ENCODE measurements around the gene CPT2. TPM values are rescaled to one million over a fixed set of nuclear protein-coding genes. Genes with fewer than 3 reads are reported as not detected.

The CPT2 gene
- total RNA-seq, 4 donors from 2014 or later = 11.4 to 19.1 (median 16.0) TPM

DNA sequence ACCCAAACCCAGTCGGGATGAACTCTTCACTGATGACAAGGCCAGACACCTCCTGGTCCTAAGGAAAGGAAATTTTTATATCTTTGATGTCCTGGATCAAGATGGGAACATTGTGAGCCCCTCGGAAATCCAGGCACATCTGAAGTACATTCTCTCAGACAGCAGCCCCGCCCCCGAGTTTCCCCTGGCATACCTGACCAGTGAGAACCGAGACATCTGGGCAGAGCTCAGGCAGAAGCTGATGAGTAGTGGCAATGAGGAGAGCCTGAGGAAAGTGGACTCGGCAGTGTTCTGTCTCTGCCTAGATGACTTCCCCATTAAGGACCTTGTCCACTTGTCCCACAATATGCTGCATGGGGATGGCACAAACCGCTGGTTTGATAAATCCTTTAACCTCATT, 13.7 kb downstream of the CPT2 start:
- H3K4me1 ChIP-seq = no peaks in the 10 kb centered on the region
- WGBS = 95% methylated on average over 7 of the region's 7 CpGs
- H3K4me3 ChIP-seq = no peak overlapping the region
- H3K9me3 ChIP-seq = peaks cover 0 to 4% (median 0%) of the 10 kb centered on the region in 4 donors
- no peak for DNase-seq (ENCODE audit: extremely low spot score)
- TF ChIP-seq EP300 (IDR thresholded peaks at IDR 0.05) (no peak), POLR2A (IDR thresholded peaks at IDR 0.05; ENCODE audit: low read depth) (no peak), POLR2AphosphoS5 (IDR thresholded peaks at IDR 0.05) (no peak)
- TF ChIP-seq, protein P1, sequence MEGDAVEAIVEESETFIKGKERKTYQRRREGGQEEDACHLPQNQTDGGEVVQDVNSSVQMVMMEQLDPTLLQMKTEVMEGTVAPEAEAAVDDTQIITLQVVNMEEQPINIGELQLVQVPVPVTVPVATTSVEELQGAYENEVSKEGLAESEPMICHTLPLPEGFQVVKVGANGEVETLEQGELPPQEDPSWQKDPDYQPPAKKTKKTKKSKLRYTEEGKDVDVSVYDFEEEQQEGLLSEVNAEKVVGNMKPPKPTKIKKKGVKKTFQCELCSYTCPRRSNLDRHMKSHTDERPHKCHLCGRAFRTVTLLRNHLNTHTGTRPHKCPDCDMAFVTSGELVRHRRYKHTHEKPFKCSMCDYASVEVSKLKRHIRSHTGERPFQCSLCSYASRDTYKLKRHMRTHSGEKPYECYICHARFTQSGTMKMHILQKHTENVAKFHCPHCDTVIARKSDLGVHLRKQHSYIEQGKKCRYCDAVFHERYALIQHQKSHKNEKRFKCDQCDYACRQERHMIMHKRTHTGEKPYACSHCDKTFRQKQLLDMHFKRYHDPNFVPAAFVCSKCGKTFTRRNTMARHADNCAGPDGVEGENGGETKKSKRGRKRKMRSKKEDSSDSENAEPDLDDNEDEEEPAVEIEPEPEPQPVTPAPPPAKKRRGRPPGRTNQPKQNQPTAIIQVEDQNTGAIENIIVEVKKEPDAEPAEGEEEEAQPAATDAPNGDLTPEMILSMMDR (IDR thresholded peaks at IDR 0.05) = no peak
- no peak overlapping the region for H3K27ac ChIP-seq (replicated peaks in 1 of 4)
- H3K27me3 ChIP-seq = no peaks in the 10 kb centered on the region
- intact Hi-C loops (cut with DNase I) = no loop called here
- peaks cover 52 to 100% (median 87%) of the 10 kb centered on the region in 4 donors for H3K36me3 ChIP-seq

DNA sequence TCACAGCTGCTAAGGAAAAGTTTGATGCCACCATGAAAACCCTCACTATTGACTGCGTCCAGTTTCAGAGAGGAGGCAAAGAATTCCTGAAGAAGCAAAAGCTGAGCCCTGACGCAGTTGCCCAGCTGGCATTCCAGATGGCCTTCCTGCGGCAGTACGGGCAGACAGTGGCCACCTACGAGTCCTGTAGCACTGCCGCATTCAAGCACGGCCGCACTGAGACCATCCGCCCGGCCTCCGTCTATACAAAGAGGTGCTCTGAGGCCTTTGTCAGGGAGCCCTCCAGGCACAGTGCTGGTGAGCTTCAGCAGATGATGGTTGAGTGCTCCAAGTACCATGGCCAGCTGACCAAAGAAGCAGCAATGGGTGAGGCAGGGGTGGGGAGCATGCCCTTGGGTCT, 14.3 kb downstream of the CPT2 start:
- Histone ChIP-seq H3K27ac (replicated peaks in 1 of 4) (no peak overlapping the region), H3K36me3 (peaks cover 50 to 100% (median 90%) of the 10 kb centered on the region in 4 donors), H3K4me1 (no peaks in the 10 kb centered on the region), H3K27me3 (no peaks in the 10 kb centered on the region), H3K9me3 (peaks cover 0 to 4% (median 0%) of the 10 kb centered on the region in 4 donors), H3K4me3 (no peak overlapping the region)
- no peak for DNase-seq (ENCODE audit: extremely low spot score)
- WGBS = 94% methylated on average over 11 of the region's 11 CpGs
- intact Hi-C loops (cut with DNase I) = no loop called here
- TF ChIP-seq POLR2AphosphoS5 (IDR thresholded peaks at IDR 0.05) (no peak), POLR2A (IDR thresholded peaks at IDR 0.05; ENCODE audit: low read depth) (no peak), EP300 (IDR thresholded peaks at IDR 0.05) (no peak)
- TF ChIP-seq, protein P1 (IDR thresholded peaks at IDR 0.05) = no peak

DNA sequence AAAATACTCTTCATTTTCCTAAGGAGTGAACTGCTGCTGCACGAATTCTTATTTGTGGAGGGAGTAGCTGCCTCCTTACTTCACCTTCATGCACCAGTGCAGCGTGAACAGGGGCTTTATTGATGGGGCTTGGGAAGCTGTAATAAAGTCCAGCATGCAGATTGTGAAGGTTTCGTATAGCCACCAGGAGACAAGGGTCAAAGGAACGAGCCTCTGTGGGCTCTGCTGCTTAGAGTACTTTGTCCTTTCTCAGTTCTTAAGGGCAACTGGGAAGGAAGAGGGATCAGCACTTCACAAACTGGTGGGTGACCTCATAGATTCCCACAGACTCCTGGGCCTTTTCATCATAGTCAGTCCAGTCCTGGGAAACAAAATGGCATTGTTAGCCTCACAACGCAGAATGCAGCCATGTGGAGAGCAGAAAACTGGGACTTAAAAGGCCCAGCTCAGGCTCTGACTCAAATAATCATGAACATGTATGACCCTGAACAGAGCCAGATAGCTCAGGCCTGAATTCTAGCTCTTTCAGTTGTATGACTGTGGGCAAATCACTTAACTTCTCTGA, 17.8 kb downstream of the CPT2 start:
- intact Hi-C loops (cut with DNase I) = no loop called here

DNA sequence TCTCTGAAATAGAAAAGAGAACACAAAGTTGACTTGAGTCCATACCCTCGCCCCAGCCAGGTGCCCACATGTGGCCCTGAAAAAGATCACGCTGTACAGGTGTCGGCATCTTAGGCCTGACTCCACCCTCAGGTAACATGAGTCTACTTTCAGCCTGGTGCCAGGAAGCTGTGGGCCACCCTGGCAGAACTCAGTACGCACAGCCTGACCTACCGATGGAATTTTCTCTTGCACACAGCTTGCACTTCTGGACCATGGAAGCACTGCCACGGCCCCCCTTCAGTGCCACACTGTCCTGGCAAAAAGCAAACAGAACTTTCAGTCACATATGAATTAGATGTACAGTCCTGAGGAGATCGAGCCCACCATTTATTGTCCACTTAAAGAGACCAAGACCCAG, 21.6 kb downstream of the CPT2 start:
- H3K27me3 ChIP-seq = no peaks in the 10 kb centered on the region
- peaks cover 22 to 56% (median 51%) of the 10 kb centered on the region in 4 donors for H3K36me3 ChIP-seq
- no peak overlapping the region for H3K27ac ChIP-seq (replicated peaks in 1 of 4)
- no peak for TF ChIP-seq POLR2A (IDR thresholded peaks at IDR 0.05; ENCODE audit: low read depth)
- no peak for TF ChIP-seq POLR2AphosphoS5 (IDR thresholded peaks at IDR 0.05)
- TF ChIP-seq, protein P1 (IDR thresholded peaks at IDR 0.05) = no peak
- TF ChIP-seq EP300 (IDR thresholded peaks at IDR 0.05) = no peak
- intact Hi-C loops (cut with DNase I) = no loop called here
- H3K9me3 ChIP-seq = no peaks in the 10 kb centered on the region
- peaks cover 15 to 28% (median 19%) of the 10 kb centered on the region in 4 donors for H3K4me1 ChIP-seq
- 86% methylated on average over 7 of the region's 7 CpGs for WGBS
- DNase-seq (ENCODE audit: extremely low spot score) = no peak
- no peak overlapping the region for H3K4me3 ChIP-seq

More for the DNA sequence above, 17.8 kb downstream of the CPT2 start:
- 78% methylated on average over 5 of the region's 5 CpGs for WGBS
- H3K27me3 ChIP-seq = no peaks in the 10 kb centered on the region
- H3K4me3 ChIP-seq = no peak overlapping the region
- DNase-seq (ENCODE audit: extremely low spot score) = no peak
- no peak overlapping the region for H3K27ac ChIP-seq (replicated peaks in 1 of 4)
- H3K36me3 ChIP-seq = peaks cover 45 to 94% (median 87%) of the 10 kb centered on the region in 4 donors
- TF ChIP-seq POLR2A (IDR thresholded peaks at IDR 0.05; ENCODE audit: low read depth) = no peak
- TF ChIP-seq, protein P1 (IDR thresholded peaks at IDR 0.05) = no peak
- TF ChIP-seq EP300 (IDR thresholded peaks at IDR 0.05) = no peak
- no peak for TF ChIP-seq POLR2AphosphoS5 (IDR thresholded peaks at IDR 0.05)
- peaks cover 3 to 14% (median 8%) of the 10 kb centered on the region in 4 donors for H3K4me1 ChIP-seq
- H3K9me3 ChIP-seq = no peaks in the 10 kb centered on the region
